ENCODE results near the gene THSD4. TPM values are rescaled to one million over a fixed set of nuclear protein-coding genes. Genes with fewer than 3 reads are reported as not detected.

THSD4 gene
- polyA plus RNA-seq, 1 experiment, result 18.8 TPM

GRCh38 chr15:71219645-71220044 lies 104.4 kb downstream of the THSD4 start:
- ChIA-PET CTCF (interaction anchor here (1.7 to 2.0 kb wide), 2 partner anchors 9 to 22 kb away, joined by 5 read pairs; no protein-coding TSS in a partner anchor), POLR2A (no interaction called here)
- Histone ChIP-seq H3K36me3 (ENCODE audit: control insufficient read depth, insufficient read depth, low read length) (no peaks in the 10 kb centered on the region), H3K27me3 (ENCODE audit: control insufficient read depth, insufficient read depth, low read length) (no peaks in the 10 kb centered on the region), H3K4me3 (ENCODE audit: low read depth, low read length) (no peak overlapping the region)
- peak; percentile 74 for DNase-seq (ENCODE audit: low read depth)
- TF ChIP-seq, protein P1, sequence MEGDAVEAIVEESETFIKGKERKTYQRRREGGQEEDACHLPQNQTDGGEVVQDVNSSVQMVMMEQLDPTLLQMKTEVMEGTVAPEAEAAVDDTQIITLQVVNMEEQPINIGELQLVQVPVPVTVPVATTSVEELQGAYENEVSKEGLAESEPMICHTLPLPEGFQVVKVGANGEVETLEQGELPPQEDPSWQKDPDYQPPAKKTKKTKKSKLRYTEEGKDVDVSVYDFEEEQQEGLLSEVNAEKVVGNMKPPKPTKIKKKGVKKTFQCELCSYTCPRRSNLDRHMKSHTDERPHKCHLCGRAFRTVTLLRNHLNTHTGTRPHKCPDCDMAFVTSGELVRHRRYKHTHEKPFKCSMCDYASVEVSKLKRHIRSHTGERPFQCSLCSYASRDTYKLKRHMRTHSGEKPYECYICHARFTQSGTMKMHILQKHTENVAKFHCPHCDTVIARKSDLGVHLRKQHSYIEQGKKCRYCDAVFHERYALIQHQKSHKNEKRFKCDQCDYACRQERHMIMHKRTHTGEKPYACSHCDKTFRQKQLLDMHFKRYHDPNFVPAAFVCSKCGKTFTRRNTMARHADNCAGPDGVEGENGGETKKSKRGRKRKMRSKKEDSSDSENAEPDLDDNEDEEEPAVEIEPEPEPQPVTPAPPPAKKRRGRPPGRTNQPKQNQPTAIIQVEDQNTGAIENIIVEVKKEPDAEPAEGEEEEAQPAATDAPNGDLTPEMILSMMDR (IDR thresholded peaks at IDR 0.05; ENCODE audit: insufficient read depth, low read depth, low read length), result no peak

GRCh38 chr15:71220828-71221227 lies 105.6 kb downstream of the THSD4 start:
- TF ChIP-seq, protein P1 (IDR thresholded peaks at IDR 0.05; ENCODE audit: insufficient read depth, low read depth, low read length), result no peak
- Histone ChIP-seq H3K27me3 (ENCODE audit: control insufficient read depth, insufficient read depth, low read length) (no peaks in the 10 kb centered on the region), H3K4me3 (ENCODE audit: low read depth, low read length) (no peak overlapping the region), H3K36me3 (ENCODE audit: control insufficient read depth, insufficient read depth, low read length) (no peaks in the 10 kb centered on the region)
- no peak for DNase-seq (ENCODE audit: low read depth)
- POLR2A ChIA-PET, result no interaction called here
- CTCF ChIA-PET, result interaction anchor here (1.7 kb wide), 1 partner anchor 8 kb away, joined by 5 read pairs; no protein-coding TSS in a partner anchor

GRCh38 chr15:71221417-71221816 lies 106.1 kb downstream of the THSD4 start:
- POLR2A ChIA-PET, result no interaction called here
- no peak for DNase-seq (ENCODE audit: low read depth)
- CTCF ChIA-PET, result no interaction called here
- no peaks in the 10 kb centered on the region for H3K27me3 ChIP-seq (ENCODE audit: control insufficient read depth, insufficient read depth, low read length)
- no peak overlapping the region for H3K4me3 ChIP-seq (ENCODE audit: low read depth, low read length)
- TF ChIP-seq, protein P1 (IDR thresholded peaks at IDR 0.05; ENCODE audit: insufficient read depth, low read depth, low read length), result no peak
- no peaks in the 10 kb centered on the region for H3K36me3 ChIP-seq (ENCODE audit: control insufficient read depth, insufficient read depth, low read length)

- H3K27me3 ChIP-seq (ENCODE audit: control insufficient read depth, insufficient read depth, low read length), result no peaks in the 10 kb centered on the region
- CTCF ChIA-PET, result interaction anchor here (1.1 to 1.7 kb wide), 3 partner anchors 10 to 23 kb away, joined by 3 to 4 read pairs (median 4); no protein-coding TSS in a partner anchor
- DNase-seq (ENCODE audit: low read depth), result no peak
- TF ChIP-seq, protein P1 (IDR thresholded peaks at IDR 0.05; ENCODE audit: insufficient read depth, low read depth, low read length), result no peak
- no peak overlapping the region for H3K4me3 ChIP-seq (ENCODE audit: low read depth, low read length)
- POLR2A ChIA-PET, result no interaction called here
- H3K36me3 ChIP-seq (ENCODE audit: control insufficient read depth, insufficient read depth, low read length), result 0 out of 2 replicates have a peak, but pooled peaks cover 1% of the 10 kb centered on the region
These were observed 108.2 kb downstream of the THSD4 start for GRCh38 chr15:71223516-71223915.

- POLR2A ChIA-PET, result no interaction called here
- Histone ChIP-seq H3K27me3 (ENCODE audit: control insufficient read depth, insufficient read depth, low read length) (no peaks in the 10 kb centered on the region), H3K36me3 (ENCODE audit: control insufficient read depth, insufficient read depth, low read length) (0 out of 2 replicates have a peak, but pooled peaks cover 1% of the 10 kb centered on the region), H3K4me3 (ENCODE audit: low read depth, low read length) (no peak overlapping the region)
- no peak for DNase-seq (ENCODE audit: low read depth)
- CTCF ChIA-PET, result interaction anchor here (1.1 to 1.7 kb wide), 2 partner anchors 10 to 11 kb away, joined by 3 to 4 read pairs; no protein-coding TSS in a partner anchor
- TF ChIP-seq, protein P1 (IDR thresholded peaks at IDR 0.05; ENCODE audit: insufficient read depth, low read depth, low read length), result no peak
These were observed 108.8 kb downstream of the THSD4 start for GRCh38 chr15:71224024-71224423.

Data from BJ (cell line).